ENCODE results near the gene PPFIA1. TPM values are rescaled to one million over a fixed set of nuclear protein-coding genes. Genes with fewer than 3 reads are reported as not detected.

Gene PPFIA1
- total and polyA plus RNA-seq, 3 donors from 2014 or later, result 110 to 144 (median 125) TPM

DNA sequence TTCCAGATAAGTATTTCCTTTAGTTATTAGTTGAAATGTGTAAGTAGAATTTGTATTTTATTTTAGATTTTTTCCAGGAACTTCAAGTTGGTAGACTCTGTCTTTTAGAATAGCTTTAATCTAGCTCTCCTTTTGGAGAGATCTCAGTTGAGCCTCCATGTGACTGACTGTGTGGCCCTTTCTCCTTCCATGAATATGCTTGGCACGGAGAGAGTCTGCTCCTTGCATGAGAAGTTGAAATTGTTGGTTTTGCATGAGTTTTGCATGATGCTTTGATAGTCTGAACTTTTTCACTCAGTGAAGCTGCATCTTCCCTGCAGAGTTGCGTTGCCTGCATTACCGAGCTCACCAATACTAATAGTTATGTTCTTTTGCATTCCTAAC lies 95.0 kb downstream of the PPFIA1 start:
- Histone ChIP-seq H3K27ac (no peak overlapping the region), H3K4me3 (no peak overlapping the region), H3K36me3 (ENCODE audit: low read depth, missing control alignments) (no peaks in the 10 kb centered on the region), H3K27me3 (no peaks in the 10 kb centered on the region), H3K9me3 (no peaks in the 10 kb centered on the region), H3K4me1 (no peaks in the 10 kb centered on the region)
- TF ChIP-seq, protein P1, sequence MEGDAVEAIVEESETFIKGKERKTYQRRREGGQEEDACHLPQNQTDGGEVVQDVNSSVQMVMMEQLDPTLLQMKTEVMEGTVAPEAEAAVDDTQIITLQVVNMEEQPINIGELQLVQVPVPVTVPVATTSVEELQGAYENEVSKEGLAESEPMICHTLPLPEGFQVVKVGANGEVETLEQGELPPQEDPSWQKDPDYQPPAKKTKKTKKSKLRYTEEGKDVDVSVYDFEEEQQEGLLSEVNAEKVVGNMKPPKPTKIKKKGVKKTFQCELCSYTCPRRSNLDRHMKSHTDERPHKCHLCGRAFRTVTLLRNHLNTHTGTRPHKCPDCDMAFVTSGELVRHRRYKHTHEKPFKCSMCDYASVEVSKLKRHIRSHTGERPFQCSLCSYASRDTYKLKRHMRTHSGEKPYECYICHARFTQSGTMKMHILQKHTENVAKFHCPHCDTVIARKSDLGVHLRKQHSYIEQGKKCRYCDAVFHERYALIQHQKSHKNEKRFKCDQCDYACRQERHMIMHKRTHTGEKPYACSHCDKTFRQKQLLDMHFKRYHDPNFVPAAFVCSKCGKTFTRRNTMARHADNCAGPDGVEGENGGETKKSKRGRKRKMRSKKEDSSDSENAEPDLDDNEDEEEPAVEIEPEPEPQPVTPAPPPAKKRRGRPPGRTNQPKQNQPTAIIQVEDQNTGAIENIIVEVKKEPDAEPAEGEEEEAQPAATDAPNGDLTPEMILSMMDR (IDR thresholded peaks at IDR 0.05), result no peak
- TF ChIP-seq POLR2A (IDR thresholded peaks at IDR 0.05), result no peak
- intact Hi-C loops (cut with DNase I; ENCODE audit: low total_unique reads), result no loop called here
- WGBS, 2 donors, result 91 to 94% methylated on average over 3 of the region's 3 CpGs
- no peak for DNase-seq

DNA sequence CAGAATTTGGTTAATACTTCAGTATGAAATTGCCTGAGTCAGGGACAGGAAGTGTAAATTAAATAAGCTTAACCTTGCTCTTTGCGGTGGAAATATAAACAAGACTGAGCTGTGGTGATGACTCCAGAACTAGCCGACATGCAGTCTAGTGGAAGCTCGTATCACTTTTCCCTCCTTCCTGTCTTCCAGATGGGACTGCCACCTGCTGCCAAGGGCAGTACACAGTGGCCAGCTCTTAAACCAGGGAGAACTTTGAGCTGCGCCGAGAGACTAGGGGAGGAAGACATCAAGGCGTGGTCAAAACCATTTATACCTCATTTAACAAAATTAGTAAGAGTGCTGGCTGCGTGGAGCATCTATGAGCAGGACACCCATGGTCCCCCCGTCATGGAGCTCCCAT lies 96.6 kb downstream of the PPFIA1 start:
- H3K9me3 ChIP-seq, result no peaks in the 10 kb centered on the region
- intact Hi-C loops (cut with DNase I; ENCODE audit: low total_unique reads), result no loop called here

DNA sequence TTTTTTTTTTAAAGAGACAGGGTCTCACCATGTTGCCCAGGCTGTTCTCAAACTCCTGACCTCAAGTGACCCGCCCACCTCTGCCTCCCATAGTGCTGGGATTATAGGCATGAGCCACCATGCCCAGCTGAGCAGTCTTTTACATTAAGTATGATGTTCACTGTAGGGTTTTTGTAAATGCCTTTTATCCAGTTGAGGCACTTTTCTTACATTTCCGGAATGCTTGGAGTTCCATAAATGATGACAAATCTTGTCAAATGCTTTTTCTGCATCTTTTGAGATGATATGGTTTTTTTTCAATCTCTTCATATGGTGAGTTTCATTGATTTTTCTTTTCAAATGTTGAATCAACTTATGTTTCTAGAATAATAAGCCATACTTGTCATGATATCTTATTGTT lies 98.5 kb downstream of the PPFIA1 start:
- no peaks in the 10 kb centered on the region for H3K36me3 ChIP-seq (ENCODE audit: low read depth, missing control alignments)
- intact Hi-C loops (cut with DNase I; ENCODE audit: low total_unique reads), result no loop called here
- no peak for DNase-seq
- no peak overlapping the region for H3K27ac ChIP-seq
- no peak overlapping the region for H3K4me3 ChIP-seq
- no peak for TF ChIP-seq POLR2A (IDR thresholded peaks at IDR 0.05)
- TF ChIP-seq, protein P1 (IDR thresholded peaks at IDR 0.05), result no peak
- H3K27me3 ChIP-seq, result no peaks in the 10 kb centered on the region
- WGBS, 2 donors, result 82 to 96% methylated on average over 2 of the region's 2 CpGs
- H3K4me1 ChIP-seq, result no peaks in the 10 kb centered on the region
- no peaks in the 10 kb centered on the region for H3K9me3 ChIP-seq

More for the DNA sequence above, 96.6 kb downstream of the PPFIA1 start:
- TF ChIP-seq, protein P1 (IDR thresholded peaks at IDR 0.05), result no peak
- no peak for TF ChIP-seq POLR2A (IDR thresholded peaks at IDR 0.05)
- 86 to 89% methylated on average over 8 of the region's 8 CpGs for WGBS, 2 donors
- Histone ChIP-seq H3K4me1 (no peaks in the 10 kb centered on the region), H3K27ac (no peak overlapping the region), H3K27me3 (no peaks in the 10 kb centered on the region), H3K36me3 (ENCODE audit: low read depth, missing control alignments) (no peaks in the 10 kb centered on the region), H3K4me3 (no peak overlapping the region)
- DNase-seq, result no peak

DNA sequence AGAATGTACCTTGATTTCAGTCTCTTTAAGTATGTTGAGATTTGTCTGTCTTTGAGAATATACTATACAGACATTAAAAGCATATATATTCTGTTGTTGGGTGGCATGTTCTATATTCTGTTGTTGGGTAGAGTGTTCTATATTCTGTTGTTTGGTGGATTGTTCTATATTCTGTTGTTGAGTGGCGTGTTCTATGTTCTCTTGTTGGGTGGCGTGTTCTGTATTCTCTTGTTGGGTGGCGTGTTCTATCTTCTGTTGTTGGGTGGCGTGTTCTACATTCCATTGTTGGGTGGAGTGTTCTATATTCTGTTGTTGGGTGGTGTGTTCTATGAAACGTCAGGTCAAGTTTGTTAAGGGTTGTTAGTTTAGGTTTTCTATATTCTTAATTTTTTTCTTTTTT lies 100.8 kb downstream of the PPFIA1 start:
- DNase-seq, result no peak
- H3K4me3 ChIP-seq, result no peak overlapping the region
- 66 to 67% methylated on average over 5 of the region's 5 CpGs for WGBS, 2 donors
- no peaks in the 10 kb centered on the region for H3K9me3 ChIP-seq
- no peak overlapping the region for H3K27ac ChIP-seq
- H3K36me3 ChIP-seq (ENCODE audit: low read depth, missing control alignments), result no peaks in the 10 kb centered on the region
- H3K27me3 ChIP-seq, result no peaks in the 10 kb centered on the region
- intact Hi-C loops (cut with DNase I; ENCODE audit: low total_unique reads), result no loop called here
- H3K4me1 ChIP-seq, result no peaks in the 10 kb centered on the region
- TF ChIP-seq, protein P1 (IDR thresholded peaks at IDR 0.05), result no peak
- TF ChIP-seq POLR2A (IDR thresholded peaks at IDR 0.05), result no peak

DNA sequence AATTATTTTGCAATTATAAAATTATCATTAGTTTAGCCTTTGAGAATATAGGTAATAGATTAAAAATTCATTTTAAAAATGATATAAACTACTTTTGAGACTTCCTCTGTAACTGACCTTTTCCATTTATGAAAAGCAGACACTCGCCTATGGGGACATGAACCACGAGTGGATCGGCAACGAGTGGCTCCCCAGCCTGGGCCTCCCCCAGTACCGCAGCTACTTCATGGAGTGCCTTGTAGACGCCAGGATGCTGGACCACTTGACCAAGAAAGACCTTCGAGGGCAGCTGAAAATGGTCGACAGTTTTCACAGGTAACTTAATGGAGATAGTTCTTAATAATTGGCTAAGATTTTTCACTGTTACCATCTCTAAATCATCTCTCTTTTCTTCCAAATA lies 101.6 kb downstream of the PPFIA1 start:
- Histone ChIP-seq H3K4me1 (no peaks in the 10 kb centered on the region), H3K27ac (no peak overlapping the region), H3K9me3 (no peaks in the 10 kb centered on the region), H3K36me3 (ENCODE audit: low read depth, missing control alignments) (no peaks in the 10 kb centered on the region), H3K27me3 (no peaks in the 10 kb centered on the region), H3K4me3 (no peak overlapping the region)
- TF ChIP-seq POLR2A (IDR thresholded peaks at IDR 0.05), result no peak
- intact Hi-C loops (cut with DNase I; ENCODE audit: low total_unique reads), result no loop called here
- 93 to 96% methylated on average over 8 of the region's 8 CpGs for WGBS, 2 donors
- no peak for DNase-seq

Data from testis (tissue), 3 donors.